AML-193 (cell line): Measurements from ENCODE around the gene TDRD12.
A peak's percentile ranks its signal among the peaks of the same experiment; 100 is the strongest.
"Not testable (repeated sequence)": the region's sequence is repeated elsewhere in the genome, so short reads cannot be mapped to it uniquely, and the experiment has no call there.

Source experiments
- DNase-seq, 2 experiments: peaks; one replicate each; lab custom pipeline; 2025; lab: John Stamatoyannopoulos, UW

Gene TDRD12

GRCh38 chr19:32693151-32694108 lies 26.1 kb upstream of the TDRD12 start:
- peak in 1 of 2 experiments; percentile 25 for DNase-seq

- DNase-seq: not testable (repeated sequence)
These were observed 25.3 kb upstream of the TDRD12 start for GRCh38 chr19:32694316-32694715.

GRCh38 chr19:32694851-32695250 lies 24.7 kb upstream of the TDRD12 start:
- peak; percentile 9 to 18 for DNase-seq

- peak; percentile 21 to 39 for DNase-seq
These were observed 24.1 kb upstream of the TDRD12 start for GRCh38 chr19:32695506-32695905.

DNA sequence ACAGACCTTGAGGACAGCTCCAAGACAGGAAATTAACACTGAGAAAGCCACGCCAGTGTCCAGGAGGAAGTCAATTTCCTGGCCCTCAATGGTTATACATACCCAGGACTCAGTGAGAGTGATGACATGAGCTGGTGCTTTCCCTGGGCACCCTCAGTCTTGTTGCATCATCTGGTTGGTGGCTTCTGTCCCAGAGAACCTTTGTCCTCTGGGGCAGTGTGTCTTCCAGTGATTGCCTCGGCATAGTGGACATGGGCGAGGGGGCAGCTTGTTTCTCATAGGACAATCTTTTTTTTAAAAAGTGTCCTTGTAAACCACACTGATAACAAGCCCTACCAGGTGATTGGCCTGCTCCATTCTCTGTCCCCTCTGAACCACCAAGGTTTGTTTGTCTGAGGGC lies 22.8 kb upstream of the TDRD12 start:
- DNase-seq: peak in 1 of 2 experiments; percentile 17

DNA sequence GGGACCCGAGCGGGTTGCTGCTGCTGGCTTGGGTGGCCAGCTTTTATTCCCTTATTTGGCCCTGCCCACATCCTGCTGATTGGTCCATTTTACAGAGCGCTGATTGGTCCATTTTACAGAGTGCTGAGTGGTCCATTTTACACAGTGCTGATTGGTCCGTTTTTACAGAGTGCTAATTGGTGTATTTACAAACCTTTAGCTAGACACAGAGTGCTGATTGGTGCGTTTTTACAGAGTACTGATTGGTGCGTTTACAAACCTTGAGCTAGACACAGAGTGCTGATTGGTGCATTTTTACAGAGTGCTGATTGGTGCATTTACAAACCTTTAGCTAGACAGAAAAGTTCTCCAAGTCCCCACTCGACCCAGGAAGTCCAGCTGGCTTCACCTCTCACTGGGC lies 19.4 kb upstream of the TDRD12 start:
- not testable (repeated sequence) for DNase-seq

DNA sequence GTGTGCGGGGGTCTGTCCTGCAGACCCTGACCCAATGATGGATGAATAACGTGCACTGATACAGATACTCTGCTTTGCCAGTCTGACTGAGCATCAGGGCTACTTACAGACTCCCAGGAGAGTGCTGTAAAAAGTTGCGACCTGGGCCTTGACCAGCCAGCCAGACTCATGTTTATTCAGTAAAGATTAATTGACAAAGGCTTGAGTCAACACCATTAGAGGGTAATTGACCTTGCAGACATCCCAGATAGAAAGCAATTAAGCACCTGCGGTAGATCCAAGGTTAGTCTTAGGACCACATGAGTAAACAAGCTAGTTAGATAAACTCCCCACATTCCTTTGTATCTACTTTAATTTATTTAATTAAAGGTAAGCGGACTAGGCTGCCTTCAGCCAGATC lies 17.6 kb upstream of the TDRD12 start:
- DNase-seq: no peak

- not testable (repeated sequence) for DNase-seq
These were observed 15.6 kb upstream of the TDRD12 start for GRCh38 chr19:32704006-32704405.

- DNase-seq: no peak
These were observed 11.1 kb upstream of the TDRD12 start for GRCh38 chr19:32708457-32708856.

DNA sequence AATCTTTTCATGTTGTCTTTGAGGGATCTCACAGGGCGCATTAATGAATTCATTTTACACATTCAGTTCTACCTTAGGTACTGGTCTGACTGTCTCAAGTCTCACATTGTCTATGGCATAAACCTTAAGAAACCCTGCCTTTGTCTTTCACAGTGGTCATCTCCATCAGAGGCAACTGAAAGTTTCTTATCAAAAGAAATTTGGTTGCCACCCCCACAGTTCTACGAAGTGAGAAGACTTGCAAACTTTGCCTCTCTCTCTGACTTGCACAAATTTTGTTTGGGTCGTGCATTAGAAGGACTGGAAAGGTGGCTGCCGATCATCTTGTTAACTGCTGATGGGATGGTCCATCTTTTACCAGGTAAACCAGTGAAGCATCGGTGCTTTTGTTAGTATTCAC lies 10.5 kb upstream of the TDRD12 start:
- no peak for DNase-seq

- no peak for DNase-seq
These were observed 7.8 kb upstream of the TDRD12 start for GRCh38 chr19:32711747-32712146.

DNA sequence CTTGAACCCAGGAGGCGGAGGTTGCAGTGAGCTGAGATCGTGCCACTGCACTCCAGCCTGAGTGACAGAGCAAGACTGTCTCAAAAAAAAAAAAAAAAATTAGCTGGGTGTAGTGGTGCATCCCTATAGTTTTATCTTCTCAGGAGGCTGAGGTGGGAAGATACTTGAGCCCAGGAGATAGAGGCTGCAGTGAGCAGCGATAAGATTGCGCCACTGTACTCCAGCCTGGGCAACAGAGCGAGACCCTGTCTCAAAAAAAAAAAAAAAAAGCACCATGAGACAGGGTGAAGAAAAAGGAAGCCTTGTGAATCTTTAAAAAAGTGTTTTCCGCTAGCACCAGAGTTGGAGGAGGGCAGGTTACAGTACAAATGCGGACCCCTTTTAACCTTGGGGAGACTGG lies 3.4 kb upstream of the TDRD12 start:
- not testable (repeated sequence) for DNase-seq

DNA sequence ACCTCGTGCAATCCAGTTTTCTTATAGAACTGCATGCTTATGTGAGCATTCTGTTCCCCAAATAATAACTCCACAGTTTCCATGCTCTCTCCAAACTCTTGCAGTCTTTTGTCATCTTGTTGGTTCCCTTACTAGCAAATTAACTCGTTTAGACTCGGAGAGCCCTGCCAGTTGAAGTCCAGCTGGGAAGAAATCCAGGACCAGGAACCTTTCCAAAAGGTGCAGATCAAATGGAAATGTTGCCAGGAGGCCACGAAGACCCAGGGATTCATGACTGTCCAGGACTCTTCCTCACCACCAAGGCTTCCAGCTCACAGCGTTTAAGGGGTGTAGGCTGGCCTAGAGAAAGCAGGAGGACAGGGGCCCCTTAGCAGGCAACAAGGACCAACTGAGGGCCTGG lies 2.1 kb upstream of the TDRD12 start:
- no peak for DNase-seq

DNA sequence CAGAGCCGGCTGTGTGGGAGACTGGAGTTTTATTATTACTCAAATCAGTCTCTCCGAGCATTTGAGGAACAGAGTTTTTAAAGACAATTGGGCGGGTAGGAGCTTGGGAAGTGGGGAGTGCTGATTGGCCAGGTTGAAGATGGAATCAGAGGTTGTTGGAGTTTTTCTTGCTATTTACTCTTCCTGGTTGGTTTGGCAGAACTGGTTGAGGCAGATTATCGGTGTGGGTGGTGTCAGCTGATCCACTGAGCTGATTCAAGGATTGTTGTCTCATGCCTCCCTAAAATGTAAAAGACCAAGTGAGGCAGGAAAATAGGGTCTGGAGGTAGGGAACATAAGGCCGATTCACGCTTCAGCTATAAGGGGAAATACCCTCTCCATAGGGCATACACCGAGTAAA lies 1.3 kb upstream of the TDRD12 start:
- DNase-seq: no peak

DNA sequence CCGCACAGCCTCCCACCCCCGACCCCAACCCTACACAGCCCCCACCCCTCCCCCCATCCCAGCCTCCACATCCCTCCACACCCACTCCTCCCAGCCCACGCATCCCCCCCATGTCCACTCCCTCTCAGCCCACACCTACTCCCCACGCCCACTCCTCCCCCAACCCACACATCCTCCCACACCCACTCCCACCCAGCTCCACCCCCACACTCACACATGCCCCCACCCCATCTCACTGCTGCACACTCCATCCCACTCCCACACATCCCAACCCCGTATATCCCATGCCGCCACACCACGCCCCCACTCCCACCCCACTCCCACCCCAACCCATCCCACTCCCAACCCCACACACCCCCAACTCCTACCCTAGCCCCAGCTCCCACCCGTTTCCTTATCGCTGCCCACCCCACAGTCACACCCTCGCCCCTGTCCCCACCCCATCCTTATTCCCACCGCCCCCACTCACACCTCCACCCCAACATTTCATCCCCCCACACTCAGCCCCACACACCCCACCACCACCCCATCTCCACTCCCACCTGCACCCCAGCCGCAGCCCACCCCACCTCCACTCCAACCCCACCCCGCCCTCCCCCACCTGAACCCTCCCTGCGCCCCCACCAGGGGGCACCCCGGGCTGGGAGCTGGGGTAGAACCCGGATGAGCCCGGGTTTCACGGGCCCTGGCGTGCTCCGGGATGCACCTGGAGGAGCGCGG lies 809 bp downstream of the TDRD12 start:
- DNase-seq: no peak

DNA sequence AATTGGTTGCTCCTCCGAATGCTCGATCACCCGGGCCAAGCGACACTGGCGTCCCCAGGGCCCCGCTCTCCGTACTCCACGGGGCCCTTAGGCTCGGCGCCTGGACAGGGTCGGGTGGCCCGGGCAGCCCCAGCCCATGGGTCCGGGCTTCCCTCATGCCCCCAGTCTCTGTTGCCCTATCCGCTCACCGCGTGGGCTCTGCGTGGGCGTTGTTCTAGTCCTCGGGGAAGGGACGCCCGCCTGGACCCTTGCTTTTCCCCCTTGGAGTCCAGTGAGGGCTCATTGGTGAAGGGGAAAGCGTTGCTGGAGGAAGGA lies 1.3 kb downstream of the TDRD12 start:
- DNase-seq: no peak

DNA sequence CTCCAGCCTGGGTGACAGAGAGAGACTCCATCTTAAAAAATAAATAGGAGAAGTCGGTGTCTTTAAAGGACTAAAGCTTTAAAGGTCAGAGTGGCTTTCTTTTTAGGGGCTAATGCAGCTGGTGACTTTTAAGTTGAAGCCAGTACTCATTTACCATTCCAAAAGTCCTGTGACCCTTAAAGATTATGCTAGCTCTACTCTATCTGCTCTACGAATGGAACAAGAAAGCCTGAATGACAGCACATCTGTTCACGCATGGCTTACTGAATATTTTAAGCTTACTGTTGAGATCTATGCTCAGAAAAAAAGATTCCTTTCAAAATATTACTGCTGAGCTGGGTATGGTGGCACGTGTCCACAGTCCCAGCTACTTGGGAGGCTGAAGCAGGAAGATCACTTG lies 16.4 kb downstream of the TDRD12 start:
- DNase-seq: no peak

DNA sequence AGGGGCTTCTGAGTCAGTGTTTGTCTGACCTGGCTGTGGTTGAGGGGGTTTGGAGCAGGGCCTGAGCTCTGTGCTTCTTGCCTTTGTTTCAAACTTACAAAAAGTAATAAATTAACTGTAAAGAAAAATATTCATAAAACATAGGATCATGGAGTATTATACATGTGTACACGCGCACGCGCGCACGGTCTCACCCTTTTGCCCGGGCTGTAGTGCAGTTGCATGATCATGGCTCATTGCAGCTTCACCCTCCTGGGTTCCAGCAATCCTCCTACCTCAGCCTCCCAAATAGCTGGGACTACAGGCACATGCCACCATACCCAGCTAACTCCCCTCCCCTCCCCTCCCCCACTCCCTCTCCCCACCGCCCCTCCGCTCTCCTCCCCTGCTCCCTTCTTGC lies 23.5 kb downstream of the TDRD12 start:
- DNase-seq: no peak

- DNase-seq: no peak
These were observed 23.9 kb downstream of the TDRD12 start for GRCh38 chr19:32743447-32743846.

DNA sequence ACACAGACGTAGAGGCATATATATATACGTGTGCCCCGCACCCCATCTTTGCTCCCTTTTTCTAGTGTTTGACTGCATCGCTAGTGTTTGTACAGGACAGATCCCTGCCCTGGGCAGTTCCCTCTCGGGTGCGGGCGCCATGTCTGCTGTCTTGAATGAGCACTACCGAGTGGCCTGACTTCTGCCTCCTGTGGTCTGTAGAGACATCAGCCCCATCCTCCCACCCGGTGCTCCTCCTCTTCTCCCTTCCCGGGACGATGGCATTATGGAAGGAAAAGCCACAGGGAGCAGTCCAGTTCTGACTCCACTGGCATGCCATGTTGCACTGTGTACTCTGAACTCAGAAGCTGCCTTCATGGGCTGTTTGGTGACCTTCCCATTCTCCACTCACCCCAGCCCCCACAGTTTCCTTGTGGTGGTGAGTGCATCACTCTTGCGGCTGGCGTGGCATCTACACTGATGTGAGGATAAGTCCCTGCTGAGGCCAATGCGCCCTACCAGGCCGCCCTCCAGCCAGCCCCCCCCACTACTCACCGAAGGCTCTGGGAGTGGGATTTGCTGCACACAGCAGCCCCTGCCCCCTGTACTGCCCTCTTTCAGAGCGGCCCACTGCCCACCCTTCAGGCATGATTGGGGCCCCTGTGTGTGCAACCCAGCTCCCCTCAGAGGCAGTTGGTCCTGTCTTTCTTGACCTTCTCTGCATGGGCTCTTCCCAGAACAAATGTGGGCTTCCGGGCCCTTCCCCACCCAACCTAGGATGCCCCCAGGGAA lies 25.2 kb downstream of the TDRD12 start:
- no peak for DNase-seq

- DNase-seq: not testable (repeated sequence)
These were observed 26.2 kb downstream of the TDRD12 start for GRCh38 chr19:32745594-32746251.

DNA sequence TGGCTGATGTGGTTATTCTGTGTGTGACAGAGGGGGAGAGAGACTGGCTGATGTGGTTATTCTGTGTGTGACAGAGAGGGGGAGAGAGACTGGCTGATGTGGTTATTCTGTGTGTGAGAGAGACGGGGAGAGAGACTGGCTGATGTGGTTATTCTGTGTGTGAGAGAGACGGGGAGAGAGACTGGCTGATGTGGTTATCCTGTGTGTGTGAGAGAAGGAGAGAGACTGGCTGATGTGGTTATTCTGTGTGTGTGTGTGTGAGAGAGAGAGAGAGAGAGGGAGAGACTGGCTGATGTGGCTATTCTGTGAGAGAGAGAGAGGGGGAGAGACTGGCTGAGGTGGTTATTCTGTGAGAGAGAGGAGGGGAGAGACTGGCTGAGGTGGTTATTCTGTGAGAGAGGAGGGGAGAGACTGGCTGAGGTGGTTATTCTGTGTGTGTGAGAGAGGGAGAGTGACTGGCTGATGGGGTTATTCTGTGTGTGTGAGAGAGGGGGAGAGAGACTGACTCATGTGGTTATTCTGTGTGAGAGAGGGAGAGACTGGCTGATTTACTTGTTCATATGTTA lies 27.1 kb downstream of the TDRD12 start:
- not testable (repeated sequence) for DNase-seq
